Cardiac fibroblast (primary cell): Measurements from ENCODE around the gene YIPF6.

Experiments
- DNase-seq, 2 donors: peaks; one replicate each; pipeline versions ENCODE4 v3.0.0 to v3.0.0-alpha.2; 2010; ENCODE audit warnings: low read depth in 2 of 2
- H3K4me3 ChIP-seq, 2 donors: replicated peaks in 1 of 2; 1 replicate in 1 of 2; 2 replicates in 1 of 2; pipeline ENCODE4 v1.5.1; 2011; ENCODE audit warnings: low read depth in 2 of 2, low read length in 2 of 2, mild to moderate bottlenecking in 2 of 2, moderate library complexity in 1 of 2
- CTCF ChIP-seq: IDR thresholded peaks from one replicate; pipeline ENCODE4 v1.5.1; 2011; ENCODE audit warnings: low read depth, mild to moderate bottlenecking, low read length, inconsistent platforms

Gene YIPF6

GRCh38 chrX:68570598-68570997 is 71.7 kb downstream of the YIPF6 start:
- no peak for DNase-seq
- no peak for TF ChIP-seq CTCF
- no peak overlapping the region for H3K4me3 ChIP-seq

- TF ChIP-seq CTCF, result no peak
- DNase-seq, result no peak
- H3K4me3 ChIP-seq, result no peak overlapping the region
These were observed 72.4 kb downstream of the YIPF6 start for GRCh38 chrX:68571292-68571609.

- DNase-seq, result peak; percentile 82 to 83
- H3K4me3 ChIP-seq, result no peak overlapping the region
- no peak for TF ChIP-seq CTCF
These were observed 72.9 kb downstream of the YIPF6 start for GRCh38 chrX:68571610-68572311.

- DNase-seq, result no peak
- TF ChIP-seq CTCF, result no peak
- H3K4me3 ChIP-seq, result no peak overlapping the region
These were observed 75.4 kb downstream of the YIPF6 start for GRCh38 chrX:68574240-68574639.

GRCh38 chrX:68579810-68580209 is 81.0 kb downstream of the YIPF6 start:
- no peak for DNase-seq
- no peak overlapping the region for H3K4me3 ChIP-seq
- no peak for TF ChIP-seq CTCF

GRCh38 chrX:68584221-68584620 is 85.4 kb downstream of the YIPF6 start:
- no peak for DNase-seq
- TF ChIP-seq CTCF, result no peak
- no peak overlapping the region for H3K4me3 ChIP-seq
